GM18520 (cell line): ENCODE measurements around the gene IL1RAPL2.
"Not testable (repeated sequence)": the region's sequence is repeated elsewhere in the genome, so short reads cannot be mapped to it uniquely, and the experiment has no call there.

Experiments used
- ATAC-seq: cut with Tn5 transposase; IDR thresholded peaks from one replicate; pipeline ENCODE4 v1.9.1; 2021; ENCODE audit not compliant: unreplicated experiment

The IL1RAPL2 gene

DNA sequence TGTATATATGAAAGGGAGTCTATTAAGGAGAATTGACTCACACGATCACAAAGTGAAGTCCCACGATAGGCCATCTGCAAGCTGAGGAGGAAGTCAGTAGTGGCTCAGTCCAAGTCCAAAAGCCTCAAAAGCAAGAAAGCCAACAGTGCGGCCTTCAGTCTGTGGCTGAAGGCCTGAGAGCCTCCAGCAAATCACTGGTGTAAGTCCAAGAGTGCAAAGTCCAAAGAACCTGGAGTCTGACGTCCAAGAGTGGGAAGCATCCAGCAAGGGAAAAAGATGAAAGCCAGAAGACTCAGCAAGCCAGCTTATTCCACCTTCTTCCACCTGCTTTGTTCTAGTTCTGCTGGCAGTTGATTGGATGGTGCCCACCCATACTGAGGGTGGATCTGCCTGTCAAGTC, 104.1 kb downstream of the IL1RAPL2 start:
- ATAC-seq = no peak

DNA sequence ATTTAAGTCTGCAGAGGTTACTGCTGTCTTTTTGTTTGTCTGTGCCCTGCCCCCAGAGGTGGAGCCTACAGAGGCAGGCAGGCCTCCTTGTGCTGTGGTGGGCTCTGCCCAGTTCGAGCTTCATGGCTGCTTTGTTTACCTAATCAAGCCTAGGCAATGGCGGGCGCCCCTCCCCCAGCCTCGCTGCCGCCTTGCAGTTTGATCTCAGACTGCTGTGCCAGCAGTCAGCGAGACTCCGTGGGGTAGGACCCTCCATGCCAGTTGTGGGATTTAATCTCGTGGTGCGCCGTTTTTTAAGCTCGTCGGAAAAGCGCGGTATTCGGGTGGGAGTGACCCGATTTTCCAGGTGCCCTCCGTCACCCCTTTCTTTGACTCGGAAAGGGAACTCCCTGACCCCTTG, 111.5 kb downstream of the IL1RAPL2 start:
- ATAC-seq = not testable (repeated sequence)

DNA sequence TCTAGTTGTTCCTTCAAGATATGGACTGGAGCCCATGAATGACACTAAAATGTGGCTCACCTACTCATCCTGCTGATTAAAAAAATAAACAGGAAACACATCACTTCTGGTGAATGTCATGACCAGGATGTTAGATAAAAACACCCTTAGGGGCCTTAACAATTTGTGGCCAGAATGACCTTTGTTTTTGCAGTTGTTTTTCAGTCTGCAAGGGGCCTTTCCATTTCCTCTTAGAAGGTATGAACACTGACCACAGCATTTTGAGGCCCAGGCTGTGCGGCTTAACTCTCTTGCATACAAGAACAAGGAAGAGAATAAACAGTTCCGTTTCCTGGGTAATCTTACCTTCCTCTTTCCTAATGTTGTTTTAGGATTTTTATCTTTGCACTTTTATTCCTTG, 113.2 kb downstream of the IL1RAPL2 start:
- ATAC-seq = no peak

DNA sequence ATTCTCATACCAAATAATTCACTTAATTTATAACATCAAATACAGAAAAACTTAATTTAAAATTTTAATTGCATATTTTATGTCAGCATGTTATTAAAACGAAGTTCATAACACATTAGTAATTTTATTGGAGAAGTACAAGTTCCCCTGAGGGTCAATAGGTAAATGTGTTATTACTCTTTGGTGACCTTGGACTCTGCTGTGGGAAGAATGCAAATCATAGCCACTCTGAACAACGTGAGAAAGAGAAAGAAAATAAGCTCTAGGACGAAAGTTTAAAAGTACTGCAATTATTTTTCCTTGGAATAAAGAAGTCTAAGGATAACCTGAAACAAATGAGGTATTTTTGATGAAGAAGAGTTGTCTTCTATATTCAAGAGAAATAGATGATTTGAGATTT, 115.2 kb downstream of the IL1RAPL2 start:
- ATAC-seq = no peak

DNA sequence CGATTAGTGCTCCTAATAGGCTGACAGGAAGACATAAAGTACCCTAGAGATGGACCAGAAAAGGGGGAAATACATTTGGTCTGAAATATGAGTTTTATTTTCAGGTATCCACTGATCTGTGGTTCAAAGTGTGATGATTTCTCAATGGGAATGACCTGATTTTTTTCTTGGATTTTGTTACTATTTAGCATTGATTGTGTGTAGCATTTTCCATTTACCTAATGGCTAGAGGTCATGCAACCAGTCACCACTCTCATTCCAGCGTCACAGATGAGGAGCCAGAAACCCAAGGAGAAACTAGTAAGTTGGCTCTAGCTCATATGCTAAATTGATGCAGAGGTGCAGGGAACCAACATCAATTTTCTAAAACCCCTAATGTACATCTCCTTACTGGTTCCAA, 118.1 kb downstream of the IL1RAPL2 start:
- no peak for ATAC-seq

DNA sequence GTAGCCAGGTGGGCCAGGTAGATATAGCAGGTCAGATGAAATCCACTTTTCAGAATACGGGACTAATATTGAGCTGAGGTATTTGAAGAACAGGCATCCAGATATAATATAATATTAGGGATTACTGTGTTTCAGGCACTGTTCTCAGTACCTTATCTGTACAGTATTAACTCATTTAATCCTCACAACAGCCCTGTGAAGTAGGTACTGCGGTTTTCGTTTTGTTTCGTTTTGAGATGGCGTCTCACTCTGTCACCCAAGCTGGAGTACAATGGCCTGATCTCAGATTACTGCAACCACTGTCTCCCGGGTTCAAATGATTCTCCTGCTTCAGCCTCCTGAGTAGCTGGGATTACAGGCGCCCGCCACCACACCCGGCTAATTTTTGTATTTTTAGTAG, 129.6 kb downstream of the IL1RAPL2 start:
- peak; percentile 65 for ATAC-seq

DNA sequence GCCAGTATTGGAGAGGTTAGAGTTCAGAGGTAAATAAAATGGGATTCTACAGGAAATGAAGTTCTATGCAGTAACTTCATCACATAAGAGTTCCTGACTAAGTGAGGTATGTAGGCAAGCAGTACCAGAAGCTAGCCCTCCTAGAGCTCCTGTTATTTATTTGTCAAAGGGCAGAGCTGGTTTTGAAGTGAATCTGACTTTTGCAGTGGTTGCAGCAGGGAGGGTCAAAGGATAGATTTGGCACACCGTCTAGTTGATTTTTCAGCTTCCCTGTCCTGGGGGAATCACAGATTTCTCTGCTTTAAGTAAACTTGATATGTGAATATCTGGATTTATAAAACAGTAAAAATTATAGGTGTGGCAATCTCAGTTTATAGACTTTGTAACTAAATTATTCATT, 130.7 kb downstream of the IL1RAPL2 start:
- ATAC-seq = no peak

DNA sequence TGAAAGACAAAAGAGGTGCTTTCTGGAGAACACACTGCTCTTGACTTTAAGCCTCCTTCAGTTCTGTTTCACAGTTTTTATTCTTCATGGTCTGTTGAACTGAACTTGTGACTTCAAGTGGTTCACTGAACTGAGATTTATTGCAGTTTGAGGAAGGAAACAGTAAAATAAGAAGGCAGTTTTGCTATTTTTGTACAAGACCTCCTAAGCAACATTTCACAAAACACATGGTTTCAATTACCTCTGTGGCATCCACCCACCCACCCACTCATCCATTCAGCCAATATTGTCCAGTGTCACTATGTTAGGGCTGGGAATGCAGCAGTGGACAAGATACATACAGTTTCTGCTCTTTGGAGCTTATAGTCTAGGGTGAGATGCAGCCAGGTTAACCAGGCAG, 131.3 kb downstream of the IL1RAPL2 start:
- ATAC-seq = no peak

DNA sequence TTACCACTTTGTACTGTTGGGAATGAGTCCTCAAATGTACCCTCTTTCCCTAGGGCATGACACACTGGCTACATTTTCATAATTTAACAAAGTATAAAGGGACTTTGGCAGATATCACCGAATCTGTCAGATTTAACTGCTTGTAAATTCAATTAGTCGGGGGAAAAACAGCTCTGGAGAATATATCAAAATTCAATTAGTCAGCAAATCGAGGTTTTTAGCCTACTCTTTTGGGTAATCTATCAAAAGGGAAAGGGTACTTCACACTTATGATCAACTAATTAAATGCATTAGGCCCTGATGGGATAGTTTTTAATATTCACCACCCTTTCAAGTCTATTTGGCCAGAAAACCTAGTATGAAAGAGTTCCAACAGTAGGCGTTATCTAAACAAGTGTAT, 141.0 kb downstream of the IL1RAPL2 start:
- no peak for ATAC-seq

DNA sequence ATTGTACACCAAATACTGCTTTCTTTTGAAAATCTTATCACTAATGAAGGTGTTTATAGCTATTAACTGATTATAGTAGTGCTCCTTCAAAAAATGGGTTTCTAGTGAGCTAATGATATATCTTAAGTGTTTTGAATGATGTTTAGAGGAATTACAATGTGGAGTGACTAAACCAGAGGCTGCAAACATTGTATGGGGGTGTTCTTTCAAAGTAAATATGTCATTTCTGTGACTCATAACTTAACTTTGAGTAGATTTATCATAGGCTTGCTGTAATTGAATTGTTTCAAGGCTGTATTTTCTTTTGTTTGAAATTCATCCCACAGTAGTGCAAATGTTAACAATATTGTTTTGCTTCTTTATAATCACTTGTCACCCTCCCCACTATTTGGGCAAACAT, 141.6 kb downstream of the IL1RAPL2 start:
- no peak for ATAC-seq

DNA sequence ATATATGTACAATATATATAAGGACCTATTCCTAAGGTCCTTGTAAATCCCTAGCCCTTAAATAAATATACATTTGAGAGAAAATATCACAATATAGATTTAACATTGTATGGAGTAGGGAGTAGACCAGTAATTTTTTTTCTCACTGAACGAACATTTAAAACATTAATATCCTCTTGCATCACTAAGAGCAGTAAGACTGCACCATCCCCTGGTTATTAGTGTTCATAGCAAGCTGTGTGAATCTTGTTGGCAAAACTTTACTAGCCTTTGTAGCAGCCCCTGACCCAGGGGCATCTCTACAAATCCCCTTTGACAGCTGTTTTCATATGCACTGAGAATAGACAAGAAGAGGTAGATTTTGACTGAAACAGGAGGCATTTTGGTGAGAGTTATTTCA, 146.5 kb downstream of the IL1RAPL2 start:
- no peak for ATAC-seq

DNA sequence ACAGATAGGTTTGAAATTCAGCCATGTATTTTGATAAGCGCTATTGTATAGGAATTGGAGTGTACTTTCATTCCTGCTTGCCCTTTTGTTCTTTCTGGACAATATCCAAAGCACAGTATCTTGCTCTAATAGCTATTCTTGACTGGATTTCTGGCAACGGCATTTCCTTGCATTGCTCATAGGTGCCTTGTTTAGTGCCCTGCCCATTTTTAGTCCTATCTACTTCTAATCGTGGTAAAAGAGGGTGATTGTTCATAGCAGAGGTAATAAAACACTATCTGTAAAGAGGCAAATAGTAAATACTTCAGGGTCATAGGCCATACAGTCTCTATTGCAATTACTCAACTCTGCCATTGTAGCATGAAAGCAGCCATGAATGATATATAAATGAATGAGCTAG, 155.9 kb downstream of the IL1RAPL2 start:
- no peak for ATAC-seq

DNA sequence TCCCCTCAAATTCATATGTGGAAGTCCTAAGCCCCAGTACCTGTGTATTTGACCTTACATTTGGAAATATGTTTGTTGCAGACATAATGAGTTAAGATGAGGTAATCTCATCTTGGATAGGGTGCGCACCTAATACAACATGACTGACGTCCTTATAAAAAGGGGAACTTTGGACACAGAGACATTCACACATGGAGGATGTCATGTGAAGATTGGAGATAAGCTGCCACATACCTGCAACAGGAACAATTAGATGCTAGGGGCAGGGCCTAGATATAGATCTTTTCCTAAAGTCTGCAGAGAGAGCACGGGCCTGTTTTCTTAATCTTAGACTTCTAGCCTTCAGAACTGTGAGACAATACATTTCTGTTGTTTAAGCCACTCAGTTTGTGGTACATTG, 162.5 kb downstream of the IL1RAPL2 start:
- ATAC-seq = no peak

DNA sequence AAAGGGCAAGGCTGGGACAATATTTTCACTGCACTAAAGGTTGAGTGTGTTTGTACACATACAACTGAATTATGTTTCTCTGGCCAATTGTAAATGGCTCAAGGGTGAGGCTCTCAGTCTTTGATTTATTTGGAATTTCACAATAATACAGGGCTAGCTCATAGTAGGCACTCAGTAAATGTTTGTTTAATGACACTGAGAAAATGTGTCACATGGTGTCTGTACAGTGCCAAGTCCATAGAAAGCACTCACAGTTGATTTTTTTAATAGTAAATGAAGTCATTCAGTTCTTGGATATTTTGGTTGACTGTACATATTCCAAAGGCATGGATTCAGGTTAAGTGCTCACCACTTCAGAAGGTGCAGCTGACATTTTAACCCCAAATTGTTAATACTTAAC, 176.4 kb downstream of the IL1RAPL2 start:
- ATAC-seq = no peak

DNA sequence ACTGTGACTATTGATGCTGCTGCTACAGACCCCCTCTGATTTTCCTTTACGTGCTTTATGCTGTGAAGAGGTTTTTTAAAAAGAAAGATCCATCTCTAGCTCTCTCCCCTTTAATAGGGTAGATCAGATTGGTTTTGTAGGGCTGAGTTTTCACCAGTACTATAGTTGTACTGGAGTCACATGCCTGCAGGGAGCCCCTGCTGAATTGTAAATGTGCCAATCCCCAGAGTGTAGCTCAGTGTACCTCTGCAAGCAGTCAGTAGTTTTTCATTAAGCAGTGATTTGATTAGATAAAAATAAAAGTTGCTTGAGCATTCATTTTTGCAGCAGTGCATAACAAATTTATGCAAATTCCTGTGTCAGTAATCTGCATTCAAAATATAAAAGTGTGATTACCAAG, 179.2 kb downstream of the IL1RAPL2 start:
- no peak for ATAC-seq

DNA sequence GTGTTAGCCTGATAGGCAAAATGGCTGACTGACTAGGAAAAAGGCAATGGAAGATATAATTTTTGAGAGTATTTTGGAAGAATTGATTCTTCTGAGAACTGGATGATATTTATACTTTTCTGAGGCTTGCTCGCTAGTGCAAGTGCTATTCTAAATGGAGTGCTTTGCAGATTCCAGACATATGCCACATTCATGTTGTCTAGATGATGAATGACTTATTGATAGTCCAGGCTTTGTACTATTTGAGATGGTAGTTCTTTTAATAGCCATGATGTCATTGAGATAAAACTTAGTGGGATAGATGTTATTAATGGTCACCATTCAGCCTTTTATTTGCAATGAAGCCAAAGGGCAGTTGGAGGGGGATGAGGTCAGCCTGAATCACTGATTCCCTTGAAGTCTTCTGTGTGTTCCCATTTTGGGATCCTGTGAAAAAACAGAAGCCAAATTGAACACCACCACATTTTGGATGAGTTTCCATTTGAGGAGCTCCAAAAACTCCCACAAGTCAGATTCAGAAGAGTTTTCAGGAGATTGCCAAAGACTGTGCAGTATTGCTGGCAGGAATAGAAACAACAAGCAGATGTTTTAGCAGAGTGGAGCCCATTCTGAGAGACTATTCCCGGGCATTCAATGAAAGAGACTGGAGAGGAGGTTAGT, 184.1 kb downstream of the IL1RAPL2 start:
- no peak for ATAC-seq

DNA sequence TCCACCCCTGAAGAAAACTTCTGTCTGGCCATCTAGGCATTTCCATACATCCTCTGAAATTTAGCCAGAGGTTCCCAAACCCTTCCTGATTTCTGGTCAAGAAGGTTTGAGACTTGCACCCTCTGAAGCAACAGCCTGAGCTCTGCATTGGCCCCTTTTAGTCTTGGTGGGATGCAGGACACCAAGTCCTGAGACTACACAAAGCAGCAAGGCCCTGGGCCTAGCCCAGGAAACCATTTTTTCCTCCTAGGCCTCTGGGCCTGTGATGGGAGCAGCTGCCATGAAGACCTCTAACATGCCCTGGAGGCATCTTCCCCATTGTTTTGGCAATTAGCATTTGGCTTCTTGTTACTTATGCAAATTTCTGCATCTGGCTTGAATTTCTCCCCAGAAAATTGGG, 196.6 kb downstream of the IL1RAPL2 start:
- ATAC-seq = no peak

DNA sequence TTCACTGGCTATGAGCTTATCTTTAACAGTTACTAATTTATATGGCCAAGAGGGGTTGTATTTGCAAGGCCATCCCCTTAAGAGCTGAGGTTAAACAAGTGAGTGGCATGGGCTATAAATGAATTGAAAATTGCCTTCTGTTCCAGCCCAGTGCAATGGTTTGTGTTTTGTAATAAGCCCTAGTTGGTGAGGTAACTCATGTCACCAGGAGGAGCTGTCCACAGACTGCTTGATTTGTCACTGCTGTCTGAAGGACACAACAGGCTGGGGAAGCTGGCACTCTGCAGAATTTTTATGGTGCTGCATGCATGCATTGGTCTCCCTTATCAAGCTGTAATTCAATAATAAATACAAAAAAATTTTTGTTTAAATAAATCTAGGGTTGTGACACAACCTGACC, 223.8 kb downstream of the IL1RAPL2 start:
- no peak for ATAC-seq

DNA sequence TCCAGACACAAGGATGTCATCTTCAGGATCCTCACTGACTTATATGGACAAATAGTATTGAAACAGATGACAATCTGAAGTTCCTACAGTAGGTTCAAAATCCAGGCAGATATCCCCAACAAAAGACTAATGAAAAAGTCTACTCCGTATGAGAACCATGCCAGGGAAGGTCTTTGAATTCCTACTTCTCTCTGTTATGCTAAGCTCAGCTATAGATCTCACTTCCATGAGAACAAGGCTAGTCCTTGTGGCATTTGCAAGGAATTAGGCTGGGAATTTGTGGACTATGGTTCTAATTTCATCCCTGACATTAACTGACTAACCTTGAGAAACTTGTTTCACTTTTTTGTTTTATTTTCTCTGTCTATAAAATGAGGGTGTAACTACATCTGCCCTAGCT, 229.8 kb downstream of the IL1RAPL2 start:
- no peak for ATAC-seq

DNA sequence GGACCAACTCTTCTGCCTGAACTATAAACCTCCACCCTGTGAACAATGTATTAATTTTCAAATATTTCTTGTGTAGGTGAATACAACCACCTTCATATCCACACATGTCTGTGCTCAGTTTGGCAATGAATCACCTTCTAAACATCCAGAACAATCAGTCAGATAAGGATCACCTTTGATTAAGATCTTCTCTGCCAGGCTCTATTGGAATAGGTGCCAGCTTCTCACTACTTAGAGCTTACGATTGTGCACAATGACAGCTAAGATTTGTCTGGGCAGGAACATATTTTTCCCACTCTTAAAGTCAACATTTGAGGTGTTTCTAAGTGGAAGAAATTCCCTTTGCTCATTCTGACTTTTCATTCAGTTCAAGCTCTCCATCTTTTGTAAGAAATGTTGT, 237.2 kb downstream of the IL1RAPL2 start:
- no peak for ATAC-seq

DNA sequence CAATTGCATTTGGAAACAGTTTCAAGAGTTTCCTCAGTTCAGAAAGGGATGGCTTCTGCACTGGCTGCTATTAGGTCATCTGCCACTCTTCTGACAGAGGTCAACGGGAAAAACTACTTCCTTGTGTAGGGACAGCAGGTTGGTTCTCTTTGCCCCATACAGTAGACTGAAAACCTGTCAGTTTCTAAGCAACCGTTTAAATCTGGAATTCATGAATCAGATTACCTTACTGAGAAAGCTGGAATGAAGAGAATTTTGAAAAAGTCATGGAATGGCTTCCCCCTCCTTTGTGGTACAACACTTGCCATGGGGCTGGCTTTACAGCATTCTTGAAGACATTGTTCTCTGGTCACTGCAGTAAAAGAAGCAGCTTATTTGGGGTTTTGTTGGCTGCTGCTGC, 240.3 kb downstream of the IL1RAPL2 start:
- no peak for ATAC-seq

DNA sequence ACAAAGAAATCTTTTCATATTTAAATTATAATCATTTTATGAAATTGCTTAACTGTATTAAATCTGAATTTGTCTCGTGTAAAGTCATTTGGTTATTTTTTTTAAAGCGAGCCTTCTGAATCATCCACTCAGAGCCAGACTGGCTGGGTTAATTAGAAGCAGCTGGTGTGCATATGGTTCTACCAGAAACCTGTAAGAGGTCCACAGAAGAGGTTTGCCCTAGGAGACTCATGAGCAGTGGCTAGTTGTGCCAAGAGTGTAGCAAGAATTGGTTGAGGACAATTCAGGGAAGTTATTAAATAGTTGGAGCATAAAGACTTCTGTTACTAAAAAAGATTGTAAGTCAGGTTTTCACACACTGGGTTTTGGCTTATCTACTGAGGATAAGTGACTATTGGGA, 267.4 kb downstream of the IL1RAPL2 start:
- no peak for ATAC-seq

DNA sequence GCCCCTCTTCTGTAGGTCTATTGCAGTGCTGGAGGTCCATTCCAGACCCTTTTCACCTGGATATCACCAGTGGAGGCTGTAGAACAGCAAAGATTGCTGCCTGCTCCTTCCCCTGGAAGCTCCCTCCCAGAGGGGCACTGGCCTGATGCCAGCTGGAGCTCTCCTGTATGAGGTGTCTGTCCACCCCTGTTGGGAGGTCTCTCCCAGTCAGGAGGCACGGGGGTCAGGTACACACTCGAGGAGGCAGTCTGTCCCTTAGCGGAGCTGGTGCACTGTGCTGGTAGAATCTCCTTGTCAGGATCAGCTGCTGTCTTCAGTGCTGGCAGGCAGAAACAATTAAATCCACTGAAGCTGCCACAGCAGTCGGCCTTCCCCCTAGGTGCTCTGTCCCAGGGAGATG, 276.6 kb downstream of the IL1RAPL2 start:
- ATAC-seq = no peak

DNA sequence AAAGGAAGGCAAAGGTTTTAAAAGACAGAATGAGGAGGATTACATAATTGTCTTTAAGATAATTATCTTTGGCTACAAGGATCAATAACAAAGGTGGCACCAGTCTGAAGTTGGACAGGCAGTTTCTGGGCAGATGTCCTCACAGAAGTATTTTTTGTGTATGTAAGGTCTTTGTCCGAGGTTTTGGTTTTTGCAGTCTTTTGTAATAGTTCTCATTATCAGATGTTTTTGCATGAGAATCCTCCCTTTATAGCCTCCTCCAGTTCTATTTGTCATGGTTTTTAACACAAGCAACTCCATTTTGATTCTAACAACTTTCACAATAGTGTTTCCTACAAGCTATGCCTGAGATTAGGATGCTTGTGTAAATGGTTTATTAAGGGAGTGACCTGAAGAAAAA, 286.2 kb downstream of the IL1RAPL2 start:
- ATAC-seq = no peak
